ENCODE results near the gene DENND6A. TPM values are rescaled to one million over a fixed set of nuclear protein-coding genes. Genes with fewer than 3 reads are reported as not detected.

Gene DENND6A
- total and polyA plus RNA-seq, 2 of the 8 experiments (the other 6 are each of a cell fraction or from before 2014, with no cell fraction given), result 7.8 to 14.8 TPM

- no peak for TF ChIP-seq CHD7 (IDR thresholded peaks at IDR 0.05; ENCODE audit: insufficient replicate concordance, low read length)
- TF ChIP-seq SIRT6 (IDR thresholded peaks at IDR 0.05; ENCODE audit: low read length), result no peak
- TF ChIP-seq RBBP5 (IDR thresholded peaks at IDR 0.05; ENCODE audit: borderline replicate concordance, low read depth, low read length), result no peak
- TF ChIP-seq TCF12 (IDR thresholded peaks at IDR 0.05; ENCODE audit: low read depth, low read length), result no peak
- no peak for TF ChIP-seq HDAC2 (IDR thresholded peaks at IDR 0.05; ENCODE audit: borderline replicate concordance in 1 of 2, low read depth in 2 of 2, low read length in 2 of 2)
Observed at GRCh38 chr3:57737840-57738239, 45.0 kb upstream of the DENND6A start (continued).
